HFFc6 (cell line): ENCODE data around the gene C8G. TPM values are rescaled to one million over a fixed set of nuclear protein-coding genes. Genes with fewer than 3 reads are reported as not detected.

Experiments used
- DNase-seq: peaks from one replicate; pipeline ENCODE4 v3.0.0-alpha.2; 2018
- H3K27ac Mint-ChIP-seq: 2 replicates; pipeline ENCODE4 v1.8.0; 2020; ENCODE audit warnings: mild to moderate bottlenecking, mixed read lengths
- H3K27me3 Mint-ChIP-seq: 2 replicates; pipeline ENCODE4 v1.8.0; 2021; ENCODE audit warnings: mild to moderate bottlenecking, moderate library complexity, mixed read lengths; ENCODE audit not compliant: insufficient read depth
- H3K36me3 Mint-ChIP-seq: 2 replicates; pipeline ENCODE4 v1.8.0; 2021; ENCODE audit warnings: low read depth, mixed read lengths
- H3K4me1 Mint-ChIP-seq: 2 replicates; pipeline ENCODE4 v1.8.0; 2020; ENCODE audit warnings: low read depth, mixed read lengths
- H3K4me3 Mint-ChIP-seq: 2 replicates; pipeline ENCODE4 v1.8.0; 2020; ENCODE audit warnings: mild to moderate bottlenecking, moderate library complexity, mixed read lengths
- H3K9me3 Mint-ChIP-seq: 2 replicates; pipeline ENCODE4 v1.8.0; 2020; ENCODE audit warnings: mild to moderate bottlenecking, mixed read lengths
- total RNA-seq, 6 experiments: library from RNA; stranded (reverse); fragmentation: NEBNext Ultra II Directional; extraction: Animal tissue kit (Norgen Biotek cat#: 25700); gene quantifications; 2 replicates in 1 of 6; 3 replicates in 5 of 6; pipeline ENCODE4 v1.2.3, GENCODE V29; 2021
- TF ChIP-seq, protein P1 (sequence below): fragments of 200-600 bp; sonication (generic); IDR thresholded peaks from 2 replicates; pipeline ENCODE4 v1.5.0; 2021; ENCODE audit warnings: antibody characterized with exemption, mild to moderate bottlenecking

C8G gene
- total RNA-seq, 6 experiments from 2014 or later, result 0.51 to 1.8 (median 0.97) TPM

- TF ChIP-seq, protein P1, sequence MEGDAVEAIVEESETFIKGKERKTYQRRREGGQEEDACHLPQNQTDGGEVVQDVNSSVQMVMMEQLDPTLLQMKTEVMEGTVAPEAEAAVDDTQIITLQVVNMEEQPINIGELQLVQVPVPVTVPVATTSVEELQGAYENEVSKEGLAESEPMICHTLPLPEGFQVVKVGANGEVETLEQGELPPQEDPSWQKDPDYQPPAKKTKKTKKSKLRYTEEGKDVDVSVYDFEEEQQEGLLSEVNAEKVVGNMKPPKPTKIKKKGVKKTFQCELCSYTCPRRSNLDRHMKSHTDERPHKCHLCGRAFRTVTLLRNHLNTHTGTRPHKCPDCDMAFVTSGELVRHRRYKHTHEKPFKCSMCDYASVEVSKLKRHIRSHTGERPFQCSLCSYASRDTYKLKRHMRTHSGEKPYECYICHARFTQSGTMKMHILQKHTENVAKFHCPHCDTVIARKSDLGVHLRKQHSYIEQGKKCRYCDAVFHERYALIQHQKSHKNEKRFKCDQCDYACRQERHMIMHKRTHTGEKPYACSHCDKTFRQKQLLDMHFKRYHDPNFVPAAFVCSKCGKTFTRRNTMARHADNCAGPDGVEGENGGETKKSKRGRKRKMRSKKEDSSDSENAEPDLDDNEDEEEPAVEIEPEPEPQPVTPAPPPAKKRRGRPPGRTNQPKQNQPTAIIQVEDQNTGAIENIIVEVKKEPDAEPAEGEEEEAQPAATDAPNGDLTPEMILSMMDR, result no peak
- Mint-ChIP-seq H3K4me3 (no peak overlapping the region), H3K27me3 (peaks cover 3% of the 10 kb centered on the region; the same call in 1 of the 2 replicates), H3K27ac (no peak overlapping the region), H3K9me3 (no peaks in the 10 kb centered on the region), H3K36me3 (peaks cover 17% of the 10 kb centered on the region), H3K4me1 (peaks cover 9% of the 10 kb centered on the region)
- DNase-seq, result no peak
These were observed 18.3 kb upstream of the C8G start for GRCh38 chr9:136926749-136927148.

GRCh38 chr9:136927343-136928271 lies 17.4 kb upstream of the C8G start:
- no peak for DNase-seq
- Mint-ChIP-seq H3K36me3 (peaks cover 22% of the 10 kb centered on the region), H3K9me3 (no peaks in the 10 kb centered on the region), H3K27ac (peak overlapping the region; percentile 21; the same call in 1 of the 2 replicates), H3K4me1 (peaks cover 9% of the 10 kb centered on the region), H3K27me3 (peaks cover 2% of the 10 kb centered on the region; the same call in 1 of the 2 replicates), H3K4me3 (no peak overlapping the region)
- TF ChIP-seq, protein P1, result no peak

GRCh38 chr9:136928591-136928990 lies 16.5 kb upstream of the C8G start:
- DNase-seq, result no peak
- TF ChIP-seq, protein P1, result no peak
- H3K27me3 Mint-ChIP-seq, result no peaks in the 10 kb centered on the region; the same call in 1 of the 2 replicates
- no peak overlapping the region for H3K4me3 Mint-ChIP-seq
- H3K36me3 Mint-ChIP-seq, result peaks cover 29% of the 10 kb centered on the region
- H3K27ac Mint-ChIP-seq, result peak overlapping the region; percentile 3; the same call in 1 of the 2 replicates
- H3K4me1 Mint-ChIP-seq, result peaks cover 9% of the 10 kb centered on the region
- H3K9me3 Mint-ChIP-seq, result no peaks in the 10 kb centered on the region

DNA sequence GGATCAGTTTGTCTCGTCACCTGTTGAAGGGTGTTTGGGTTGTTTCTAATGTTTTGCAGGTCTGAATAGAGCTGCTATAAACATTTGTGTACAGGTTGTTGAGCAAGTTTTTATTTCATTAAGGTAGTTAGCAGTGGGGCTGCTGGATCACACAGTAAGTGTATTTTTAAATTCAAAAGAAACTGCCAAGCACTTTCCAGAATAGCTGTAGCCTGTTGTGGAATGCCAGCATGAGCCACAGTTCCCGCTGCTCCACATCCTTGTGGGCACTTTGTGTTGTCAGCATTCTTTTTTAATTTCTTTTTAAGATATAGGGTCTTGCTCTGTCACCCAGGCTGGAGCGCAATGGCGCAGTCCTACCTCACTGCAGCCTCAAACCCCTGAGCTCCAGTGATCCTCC lies 15.0 kb upstream of the C8G start:
- no peaks in the 10 kb centered on the region for H3K9me3 Mint-ChIP-seq
- H3K27me3 Mint-ChIP-seq, result peaks cover 2% of the 10 kb centered on the region; the same call in 1 of the 2 replicates
- TF ChIP-seq, protein P1, result no peak
- peaks cover 9% of the 10 kb centered on the region for H3K4me1 Mint-ChIP-seq
- no peak for DNase-seq
- no peak overlapping the region for H3K4me3 Mint-ChIP-seq
- peaks cover 38% of the 10 kb centered on the region for H3K36me3 Mint-ChIP-seq
- H3K27ac Mint-ChIP-seq, result no peak overlapping the region

GRCh38 chr9:136931611-136932130 lies 13.4 kb upstream of the C8G start:
- Mint-ChIP-seq H3K27me3 (peaks cover 2% of the 10 kb centered on the region; the same call in 1 of the 2 replicates), H3K27ac (no peak overlapping the region), H3K36me3 (peaks cover 38% of the 10 kb centered on the region), H3K9me3 (no peaks in the 10 kb centered on the region), H3K4me3 (no peak overlapping the region), H3K4me1 (peaks cover 9% of the 10 kb centered on the region)
- TF ChIP-seq, protein P1, result no peak
- DNase-seq, result no peak
